Testis (tissue), 3 donors: ENCODE measurements around the gene TAF11L4. TPM values are rescaled to one million over a fixed set of nuclear protein-coding genes. Genes with fewer than 3 reads are reported as not detected.
"Not testable (repeated sequence)": the region's sequence is repeated elsewhere in the genome, so short reads cannot be mapped to it uniquely, and the experiment has no call there.

Experiments
- DNase-seq: peaks from one replicate; pipeline ENCODE4 v3.0.0-alpha.2; 2019
- H3K27ac ChIP-seq, 2 donors: fragments of 200-600 bp; sonication (generic); one replicate each; pipeline ENCODE4 v1.5.1; 2019
- H3K27me3 ChIP-seq: fragments of 200-600 bp; sonication (generic); one replicate; pipeline ENCODE4 v1.5.1; 2019
- H3K36me3 ChIP-seq: fragments of 200-600 bp; sonication (generic); one replicate; pipeline ENCODE4 v1.5.1; 2017; ENCODE audit warnings: low read depth; ENCODE audit errors: missing control alignments
- H3K4me1 ChIP-seq: fragments of 200-600 bp; sonication (generic); one replicate; pipeline ENCODE4 v1.5.1; 2019
- H3K4me3 ChIP-seq, 2 donors: fragments of 200-600 bp; sonication (generic); one replicate each; pipeline ENCODE4 v1.5.1; 2017 to 2019
- H3K9me3 ChIP-seq: fragments of 200-600 bp; sonication (generic); one replicate; pipeline ENCODE4 v1.5.1; 2017
- WGBS, 2 donors: methylation state at CpG; one replicate each; pipeline ENCODE4 v1.1.5; 2018; 5-methylcytosine and 5-hydroxymethylcytosine counted together
- intact Hi-C: fragments of 100-400 bp; cut with DNase I; formaldehyde crosslinking; loops from one replicate; pipeline ENCODE4 v1.15.1; 2023; ENCODE audit warnings: low total_unique reads
- polyA plus RNA-seq: library from polyadenylated mRNA; stranded (reverse); fragments of 350-450 nt; fragmentation: Illumina TruSeq; extraction: RNeasy Lipid Tissue Mini Kit (QIAGEN cat#74804); gene quantifications from one replicate; pipeline ENCODE4 v1.2.3, GENCODE V29; 2014; ENCODE audit warnings: low read depth, low replicate concordance; ENCODE audit not compliant: insufficient read depth
- small RNA-seq, 2 donors: library from RNA; depleted of rRNA; stranded (forward); fragments of <200 nt; gene quantifications; one replicate each; pipeline ENCODE3, GENCODE V24; 2016
- total RNA-seq, 2 donors: library from RNA; depleted of rRNA; stranded (reverse); fragments of >200 nt; gene quantifications; one replicate each; pipeline ENCODE4 v1.2.3, GENCODE V29; 2016

Gene TAF11L4
- total and polyA plus RNA-seq, 3 donors from 2014 or later: not detected

GRCh38 chr5:17519508-17519907 is 2.1 kb upstream of the TAF11L4 start:
- H3K27ac ChIP-seq, intact Hi-C loops, H3K9me3 ChIP-seq, H3K36me3 ChIP-seq, H3K27me3 ChIP-seq, H3K4me1 ChIP-seq, H3K4me3 ChIP-seq, DNase-seq: not testable (repeated sequence)
- 67 to 70% methylated on average over 9 to 10 of the region's 14 CpGs for WGBS, 2 donors

- H3K4me1 ChIP-seq, intact Hi-C loops, H3K27ac ChIP-seq, H3K9me3 ChIP-seq, H3K36me3 ChIP-seq, H3K27me3 ChIP-seq, DNase-seq, H3K4me3 ChIP-seq: not testable (repeated sequence)
- no CpG with 5 or more reads among the region's 15 CpGs for WGBS, 2 donors
Measured at GRCh38 chr5:17524935-17525334, 3.3 kb downstream of the TAF11L4 start, which contains the start of gene TAF11L5. TAF11L5 (plus strand) TSS chr5:17525235.

GRCh38 chr5:17526504-17526903 is 4.9 kb downstream of the TAF11L4 start:
- H3K4me1 ChIP-seq, DNase-seq, intact Hi-C loops, H3K4me3 ChIP-seq, H3K9me3 ChIP-seq, H3K36me3 ChIP-seq, H3K27me3 ChIP-seq, H3K27ac ChIP-seq: not testable (repeated sequence)
- 70 to 71% methylated on average over 17 of the region's 17 CpGs for WGBS, 2 donors

- WGBS, 2 donors: no CpG with 5 or more reads among the region's 15 CpGs
- H3K4me1 ChIP-seq, intact Hi-C loops, H3K9me3 ChIP-seq, H3K36me3 ChIP-seq, DNase-seq, H3K4me3 ChIP-seq, H3K27ac ChIP-seq, H3K27me3 ChIP-seq: not testable (repeated sequence)
Measured at GRCh38 chr5:17528369-17528768, 6.8 kb downstream of the TAF11L4 start, which contains the start of gene TAF11L6. TAF11L6 (plus strand) TSS chr5:17528669.

Small RNA genes lying within 50 kb of the gene (small RNA-seq; reads per million reads assigned to genes)
- gene AC106774.3: 0 reads per million in 2 donors

Other genes with a start within 250 kb of the TAF11L4 start
- not detected for gene TAF11L2, start 23.6 kb upstream of the TAF11L4 start, total RNA-seq
- gene TAF11L2, start 23.6 kb upstream of the TAF11L4 start, polyA plus RNA-seq: not detected
- gene TAF11L3, start 3.4 kb upstream of the TAF11L4 start, total RNA-seq: not detected
- not detected for gene TAF11L3, start 3.4 kb upstream of the TAF11L4 start, polyA plus RNA-seq
- gene TAF11L5, start 3.4 kb downstream of the TAF11L4 start, total RNA-seq: not detected
- gene TAF11L5, start 3.4 kb downstream of the TAF11L4 start, polyA plus RNA-seq: not detected
- gene TAF11L6, start 6.9 kb downstream of the TAF11L4 start, total RNA-seq: not detected
- not detected for gene TAF11L6, start 6.9 kb downstream of the TAF11L4 start, polyA plus RNA-seq
- not detected for gene TAF11L7, start 64.0 kb downstream of the TAF11L4 start, total RNA-seq
- not detected for gene TAF11L7, start 64.0 kb downstream of the TAF11L4 start, polyA plus RNA-seq
- not detected for gene TAF11L8, start 69.2 kb downstream of the TAF11L4 start, total RNA-seq
- gene TAF11L8, start 69.2 kb downstream of the TAF11L4 start, polyA plus RNA-seq: not detected
- gene TAF11L9, start 72.6 kb downstream of the TAF11L4 start, total RNA-seq: not detected
- not detected for gene TAF11L9, start 72.6 kb downstream of the TAF11L4 start, polyA plus RNA-seq
- gene TAF11L10, start 76.0 kb downstream of the TAF11L4 start, total RNA-seq: not detected
- not detected for gene TAF11L10, start 76.0 kb downstream of the TAF11L4 start, polyA plus RNA-seq
- gene TAF11L11, start 82.4 kb downstream of the TAF11L4 start, total RNA-seq: not detected
- not detected for gene TAF11L11, start 82.4 kb downstream of the TAF11L4 start, polyA plus RNA-seq
- under 1 TPM in 1 of 2 donors, not detected in 1; 0.25 TPM for gene TAF11L12, start 88.6 kb downstream of the TAF11L4 start, total RNA-seq
- not detected for gene TAF11L12, start 88.6 kb downstream of the TAF11L4 start, polyA plus RNA-seq
- gene TAF11L13, start 110.3 kb downstream of the TAF11L4 start, total RNA-seq: not detected
- gene TAF11L13, start 110.3 kb downstream of the TAF11L4 start, polyA plus RNA-seq: not detected
- gene TAF11L14, start 112.7 kb downstream of the TAF11L4 start, total RNA-seq: not detected
- gene TAF11L14, start 112.7 kb downstream of the TAF11L4 start, polyA plus RNA-seq: not detected